Hepatocyte (in vitro differentiated cells): ENCODE data around the gene FBXL3. TPM values are rescaled to one million over a fixed set of nuclear protein-coding genes. Genes with fewer than 3 reads are reported as not detected.

Source experiments
- DNase-seq: peaks from one replicate; pipeline ENCODE4 v3.0.0-alpha.2; 2016; ENCODE audit warnings: low spot score
- H2AFZ ChIP-seq: fragments of 200-600 bp; sonication (generic); 2 replicates; pipeline ENCODE4 v1.6.0; 2016; ENCODE audit warnings: antibody characterized with exemption, mild to moderate bottlenecking
- H3K27ac ChIP-seq: fragments of 200-600 bp; sonication (generic); 2 replicates; pipeline ENCODE4 v1.5.1; 2016; ENCODE audit warnings: mild to moderate bottlenecking
- H3K27me3 ChIP-seq: fragments of 200-600 bp; sonication (generic); 2 replicates; pipeline ENCODE4 v1.6.1; 2016
- H3K36me3 ChIP-seq: fragments of 200-600 bp; sonication (generic); replicated peaks from 2 replicates; pipeline ENCODE4 v1.5.1; 2016; ENCODE audit warnings: low read depth; ENCODE audit not compliant: insufficient read depth
- H3K4me1 ChIP-seq: fragments of 200-600 bp; sonication (generic); 2 replicates; pipeline ENCODE4 v1.5.1; 2016; ENCODE audit warnings: mild to moderate bottlenecking, moderate library complexity; ENCODE audit not compliant: insufficient read depth
- H3K4me2 ChIP-seq: fragments of 200-600 bp; sonication (generic); 2 replicates; pipeline ENCODE4 v1.6.0; 2016
- H3K4me3 ChIP-seq: fragments of 200-600 bp; sonication (generic); 2 replicates; pipeline ENCODE4 v1.5.1; 2016; ENCODE audit warnings: mild to moderate bottlenecking
- H3K79me2 ChIP-seq: fragments of 200-600 bp; sonication (generic); 2 replicates; pipeline ENCODE4 v1.6.0; 2017; ENCODE audit warnings: mild to moderate bottlenecking
- H3K9me2 ChIP-seq: fragments of 200-600 bp; sonication (generic); replicated peaks from 2 replicates; pipeline ENCODE4 v1.6.0; 2017; ENCODE audit warnings: mild to moderate bottlenecking; ENCODE audit not compliant: insufficient read depth
- H3K9me3 ChIP-seq: fragments of 200-600 bp; sonication (generic); 2 replicates; pipeline ENCODE4 v1.5.1; 2016; ENCODE audit warnings: low read depth, mild to moderate bottlenecking
- H4K20me1 ChIP-seq: fragments of 200-600 bp; sonication (generic); 2 replicates; pipeline ENCODE4 v1.6.0; 2016; ENCODE audit warnings: mild to moderate bottlenecking; ENCODE audit not compliant: insufficient read depth, poor library complexity, severe bottlenecking
- CTCF ChIP-seq: fragments of 200-600 bp; sonication (generic); IDR thresholded peaks from 2 replicates; pipeline ENCODE4 v1.5.1; 2016; ENCODE audit warnings: antibody characterized with exemption, mild to moderate bottlenecking; ENCODE audit not compliant: poor library complexity
- EZH2 ChIP-seq: fragments of 200-600 bp; sonication (generic); IDR thresholded peaks from 2 replicates; pipeline ENCODE4 v1.6.1; 2016; ENCODE audit warnings: antibody characterized with exemption, mild to moderate bottlenecking, borderline replicate concordance
- EZH2phosphoT487 ChIP-seq: fragments of 200-600 bp; sonication (generic); IDR thresholded peaks from one replicate; pipeline ENCODE4 v1.6.1; 2018; ENCODE audit warnings: antibody characterized with exemption, mild to moderate bottlenecking, low read depth, moderate library complexity; ENCODE audit not compliant: unreplicated experiment, severe bottlenecking
- WGBS: methylation state at CpG from one replicate; pipeline ENCODE4 v1.1.6; 2016; ENCODE audit warnings: low lambda C conversion rate; ENCODE audit errors: missing lambda C conversion rate; 5-methylcytosine and 5-hydroxymethylcytosine counted together
- polyA plus RNA-seq: library from polyadenylated mRNA; unstranded; fragments of >200 nt; fragmentation: Nextera tagmentation; extraction: Ambion mirVana; gene quantifications from 2 replicates; pipeline ENCODE4 v1.2.1, GENCODE V29; 2016
- total RNA-seq: library from RNA; depleted of rRNA; stranded (reverse); fragments of >200 nt; gene quantifications from 2 replicates; pipeline ENCODE4 v1.2.3, GENCODE V29; 2014

FBXL3 gene
- total and polyA plus RNA-seq, 2 experiments from 2014 or later: 25.1 to 61.8 TPM

- no peak overlapping the region for H3K27ac ChIP-seq
- no peak for TF ChIP-seq CTCF
- TF ChIP-seq EZH2: no peak
- TF ChIP-seq EZH2phosphoT487: no peak
- no peak overlapping the region for H3K4me3 ChIP-seq
- peaks cover 6% of the 10 kb centered on the region for H3K4me1 ChIP-seq
- no peak overlapping the region for H3K4me2 ChIP-seq
- 79% methylated on average over 5 of the region's 5 CpGs for WGBS
- no peaks in the 10 kb centered on the region for H3K79me2 ChIP-seq
- no peaks in the 10 kb centered on the region for H3K36me3 ChIP-seq
- no peaks in the 10 kb centered on the region for H4K20me1 ChIP-seq
- H3K9me2 ChIP-seq: no peaks in the 10 kb centered on the region
- DNase-seq: no peak
- no peaks in the 10 kb centered on the region for H3K9me3 ChIP-seq
- H3K27me3 ChIP-seq: peaks cover 12% of the 10 kb centered on the region
- H2AFZ ChIP-seq: no peak overlapping the region
These were observed 43.3 kb downstream of the FBXL3 start for GRCh38 chr13:76983676-76984075.

GRCh38 chr13:76982061-76982460 lies 44.9 kb downstream of the FBXL3 start:
- H3K79me2 ChIP-seq: no peaks in the 10 kb centered on the region
- no peaks in the 10 kb centered on the region for H3K9me2 ChIP-seq
- H3K4me2 ChIP-seq: no peak overlapping the region
- H4K20me1 ChIP-seq: no peaks in the 10 kb centered on the region
- H3K27ac ChIP-seq: no peak overlapping the region
- no peak for TF ChIP-seq EZH2phosphoT487
- no peak for TF ChIP-seq EZH2
- TF ChIP-seq CTCF: no peak
- peaks cover 12% of the 10 kb centered on the region for H3K27me3 ChIP-seq
- no peaks in the 10 kb centered on the region for H3K9me3 ChIP-seq
- H3K36me3 ChIP-seq: no peaks in the 10 kb centered on the region
- DNase-seq: no peak
- peaks cover 6% of the 10 kb centered on the region for H3K4me1 ChIP-seq
- WGBS: 54% methylated on average over 6 of the region's 6 CpGs
- H3K4me3 ChIP-seq: no peak overlapping the region
- H2AFZ ChIP-seq: no peak overlapping the region

- Histone ChIP-seq H3K4me3 (no peak overlapping the region), H2AFZ (peak overlapping the region; percentile 64), H3K27me3 (peaks cover 12% of the 10 kb centered on the region), H3K79me2 (no peaks in the 10 kb centered on the region), H3K9me3 (no peaks in the 10 kb centered on the region), H3K36me3 (no peaks in the 10 kb centered on the region), H3K4me1 (peaks cover 6% of the 10 kb centered on the region), H3K9me2 (no peaks in the 10 kb centered on the region), H4K20me1 (no peaks in the 10 kb centered on the region), H3K4me2 (peak overlapping the region; percentile 92), H3K27ac (no peak overlapping the region)
- DNase-seq: peak; percentile 85
- WGBS: 9% methylated on average over 34 of the region's 34 CpGs
- TF ChIP-seq EZH2 (no peak), EZH2phosphoT487 (no peak), CTCF (peak; percentile 97)
These were observed 46.8 kb downstream of the FBXL3 start for GRCh38 chr13:76980075-76980718.
